ENCODE results near the gene KHDC1.
"Not testable (repeated sequence)": the region's sequence is repeated elsewhere in the genome, so short reads cannot be mapped to it uniquely, and the experiment has no call there.

KHDC1 gene

GRCh38 chr6:73262671-73263569 is at the start of gene KHDC1:
Gene KHDC1 (minus strand): TSS chr6:73263196. CDS start chr6:73242517, 20,679 bp downstream.
- peak; percentile 54 for DNase-seq (ENCODE audit: low read depth)

GRCh38 chr6:73310503-73310845 is 47.5 kb upstream of the KHDC1 start:
- not testable (repeated sequence) for DNase-seq (ENCODE audit: low read depth)

- DNase-seq (ENCODE audit: low read depth), result peak; percentile 56
These were observed 46.9 kb upstream of the KHDC1 start for GRCh38 chr6:73309785-73310502.

GRCh38 chr6:73309535-73309784 is 46.5 kb upstream of the KHDC1 start:
- DNase-seq (ENCODE audit: low read depth), result no peak

- DNase-seq (ENCODE audit: low read depth), result no peak
These were observed 45.9 kb upstream of the KHDC1 start for GRCh38 chr6:73308712-73309534.

- DNase-seq (ENCODE audit: low read depth), result not testable (repeated sequence)
These were observed 40.8 kb upstream of the KHDC1 start for GRCh38 chr6:73303773-73304172.

GRCh38 chr6:73302339-73302738 is 39.3 kb upstream of the KHDC1 start:
- no peak for DNase-seq (ENCODE audit: low read depth)

GRCh38 chr6:73299151-73299971 is 36.4 kb upstream of the KHDC1 start:
- no peak for DNase-seq (ENCODE audit: low read depth)

- no peak for DNase-seq (ENCODE audit: low read depth)
These were observed 30.3 kb upstream of the KHDC1 start for GRCh38 chr6:73293331-73293730.

- no peak for DNase-seq (ENCODE audit: low read depth)
These were observed 27.4 kb upstream of the KHDC1 start for GRCh38 chr6:73290435-73290834.

- no peak for DNase-seq (ENCODE audit: low read depth)
These were observed 23.8 kb upstream of the KHDC1 start for GRCh38 chr6:73286752-73287151.

GRCh38 chr6:73285674-73286283 is 22.8 kb upstream of the KHDC1 start:
- peak; percentile 65 for DNase-seq (ENCODE audit: low read depth)

- DNase-seq (ENCODE audit: low read depth), result peak; percentile 45
These were observed 19.9 kb upstream of the KHDC1 start for GRCh38 chr6:73282871-73283270.

GRCh38 chr6:73281684-73282083 is 18.7 kb upstream of the KHDC1 start:
- DNase-seq (ENCODE audit: low read depth), result not testable (repeated sequence)

- DNase-seq (ENCODE audit: low read depth), result not testable (repeated sequence)
These were observed 6.3 kb upstream of the KHDC1 start for GRCh38 chr6:73269296-73269695.

- not testable (repeated sequence) for DNase-seq (ENCODE audit: low read depth)
These were observed 5.9 kb upstream of the KHDC1 start for GRCh38 chr6:73268896-73269295.

GRCh38 chr6:73264446-73264845 is 1.4 kb upstream of the KHDC1 start:
- no peak for DNase-seq (ENCODE audit: low read depth)

- no peak for DNase-seq (ENCODE audit: low read depth)
These were observed 544 bp upstream of the KHDC1 start for GRCh38 chr6:73263570-73263909.

- no peak for DNase-seq (ENCODE audit: low read depth)
These were observed 4.3 kb downstream of the KHDC1 start for GRCh38 chr6:73258721-73259120.

GRCh38 chr6:73254323-73254722 is 8.7 kb downstream of the KHDC1 start:
- not testable (repeated sequence) for DNase-seq (ENCODE audit: low read depth)

GRCh38 chr6:73252703-73253102 is 10.3 kb downstream of the KHDC1 start:
- DNase-seq (ENCODE audit: low read depth), result no peak
